HG03342 (cell line): ENCODE data around the gene UNC5CL.

ENCODE experiments used
- ATAC-seq: cut with Tn5 transposase; IDR thresholded peaks from one replicate; pipeline ENCODE4 v1.9.1; 2021; ENCODE audit warnings: mild to moderate bottlenecking, moderate library complexity; ENCODE audit not compliant: unreplicated experiment

The UNC5CL gene

GRCh38 chr6:41039060-41039998 is at the start of gene UNC5CL:
UNC5CL (minus strand) TSS chr6:41039221; CDS start chr6:41035074, 4,147 bp downstream.
- ATAC-seq, result no peak

- no peak for ATAC-seq
These were observed 49.4 kb upstream of the UNC5CL start for GRCh38 chr6:41088451-41088850.

DNA sequence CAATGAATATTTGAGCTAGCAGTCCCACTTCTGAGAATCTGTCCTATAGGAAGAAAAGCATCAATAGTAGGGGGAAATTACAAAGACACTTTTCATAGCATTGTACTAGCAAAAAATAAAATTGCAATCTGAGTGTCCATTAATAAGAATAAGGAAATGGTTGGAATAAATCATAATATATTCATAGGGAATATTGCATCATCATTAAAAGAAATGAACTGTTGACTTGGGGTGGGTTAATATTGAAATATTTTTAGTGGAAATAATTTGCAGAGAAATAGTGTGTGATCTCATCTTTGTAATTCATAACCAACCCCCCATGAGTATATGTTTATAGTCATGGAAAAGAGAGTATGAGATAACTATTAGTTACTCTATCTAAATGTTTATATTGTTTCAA is 46.2 kb upstream of the UNC5CL start:
- no peak for ATAC-seq

DNA sequence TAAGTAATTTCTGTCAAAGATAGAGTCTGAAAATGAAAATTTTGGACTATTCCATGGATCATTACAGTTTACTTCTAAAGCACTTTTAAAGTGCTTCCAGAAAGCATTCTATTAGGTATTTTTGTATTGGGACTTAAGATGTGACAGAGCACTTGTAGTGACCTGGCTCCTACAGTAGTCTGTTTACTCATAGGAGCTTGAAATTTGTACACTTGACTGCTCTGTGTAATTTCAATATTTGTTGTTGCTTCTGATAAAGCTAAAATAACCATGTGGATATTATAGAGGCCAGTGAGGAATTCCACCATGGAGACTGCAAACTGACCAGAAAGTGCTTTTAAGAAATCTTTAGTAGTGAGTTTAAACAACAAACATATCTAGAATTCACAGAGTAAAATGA is 44.1 kb upstream of the UNC5CL start:
- ATAC-seq, result no peak

- no peak for ATAC-seq
These were observed 41.6 kb upstream of the UNC5CL start for GRCh38 chr6:41080621-41081020.

- no peak for ATAC-seq
These were observed 40.1 kb upstream of the UNC5CL start for GRCh38 chr6:41079080-41079479.

- ATAC-seq, result no peak
These were observed 39.1 kb upstream of the UNC5CL start for GRCh38 chr6:41078101-41078500.

DNA sequence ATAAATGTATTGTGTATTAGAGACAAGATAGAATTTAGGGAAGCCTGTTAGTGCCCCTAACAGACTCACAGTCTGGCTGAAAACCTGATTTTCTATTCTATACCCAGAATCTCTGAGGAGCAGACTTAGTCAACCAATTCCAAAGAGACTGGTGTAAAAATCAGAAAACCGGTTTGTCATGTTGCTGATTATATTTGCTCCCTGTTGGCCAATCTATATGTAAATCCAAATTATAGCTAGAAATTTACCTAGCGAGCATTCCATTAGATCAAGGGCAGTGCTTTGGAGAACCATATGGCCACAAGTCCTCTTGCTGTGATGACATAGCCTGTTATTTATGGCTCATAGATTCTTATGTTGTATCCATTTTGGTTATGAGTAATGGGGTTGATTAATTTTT is 38.5 kb upstream of the UNC5CL start:
- no peak for ATAC-seq

- no peak for ATAC-seq
These were observed 36.9 kb upstream of the UNC5CL start for GRCh38 chr6:41075651-41076626.

DNA sequence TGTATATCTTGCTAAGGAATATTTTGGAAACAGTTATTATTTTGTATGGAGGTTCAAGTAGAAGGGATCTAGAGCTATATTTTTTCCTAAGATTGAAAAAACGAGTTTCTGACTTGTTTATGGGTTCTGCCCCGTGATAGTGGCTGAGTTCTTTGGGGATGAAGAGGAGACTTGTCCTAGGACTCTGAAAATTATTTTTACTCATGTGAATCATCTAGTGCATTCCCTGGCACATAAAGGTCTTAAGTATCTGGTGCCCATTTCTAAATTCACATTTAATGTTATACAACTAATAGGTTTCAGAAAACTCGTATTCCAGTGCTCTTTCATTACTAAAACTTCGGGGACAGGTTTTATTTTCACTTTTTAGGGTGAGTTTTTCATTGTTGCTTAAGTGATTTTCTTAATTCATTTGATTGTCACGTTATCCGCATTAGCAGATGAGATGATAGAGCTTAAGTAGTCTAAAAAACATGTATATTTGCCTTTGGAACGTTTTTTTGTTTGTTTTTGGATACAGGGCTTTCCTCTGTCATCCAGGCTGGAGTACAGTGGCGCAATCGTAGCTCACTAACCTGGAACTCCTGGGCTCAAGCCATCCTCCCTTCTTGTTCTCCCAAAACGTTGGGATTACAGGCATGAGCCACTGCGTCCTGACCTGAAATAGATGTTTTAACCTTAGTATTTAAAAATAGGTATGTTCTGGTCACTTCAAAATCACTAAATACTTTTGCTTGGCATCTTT is 35.8 kb upstream of the UNC5CL start:
- no peak for ATAC-seq

- no peak for ATAC-seq
These were observed 35.1 kb upstream of the UNC5CL start for GRCh38 chr6:41073968-41074691.

DNA sequence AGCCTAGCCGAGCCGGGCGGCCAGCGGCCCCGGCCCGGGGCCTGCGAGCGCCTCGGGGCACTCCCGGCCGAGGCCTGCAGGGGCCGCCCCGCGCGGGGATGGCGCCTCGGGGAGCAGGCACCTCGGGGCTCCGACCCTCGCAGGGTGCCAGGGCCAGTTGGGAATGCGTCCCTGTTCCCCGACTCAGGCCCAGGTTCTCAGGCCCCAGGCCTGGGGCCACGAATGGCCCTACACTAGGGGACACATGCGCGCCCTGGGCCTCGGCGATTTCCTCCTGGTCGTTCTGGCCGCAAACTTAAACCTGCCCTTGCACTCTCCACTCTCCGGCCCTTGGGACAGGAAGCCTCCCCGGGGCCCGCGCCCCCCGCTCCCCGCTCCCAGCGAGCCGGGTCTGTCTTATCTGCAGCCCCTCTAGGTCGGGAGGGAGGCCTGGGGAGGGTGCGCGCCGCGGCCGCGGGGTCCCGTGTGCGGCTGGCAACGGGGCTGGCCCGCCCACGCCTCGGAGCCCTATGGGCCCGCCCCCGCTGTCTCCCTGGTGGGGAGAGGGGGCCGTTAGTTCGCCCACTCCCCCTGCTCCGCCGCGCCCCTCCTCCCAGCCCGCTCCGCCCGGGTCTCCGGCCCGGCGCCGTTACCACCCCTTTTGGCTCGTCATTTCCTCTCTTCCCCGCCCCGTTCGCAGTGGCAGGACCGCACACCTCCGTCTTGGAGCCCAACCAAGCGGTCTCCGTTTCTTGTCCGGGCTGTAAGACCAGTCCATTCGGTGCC is 34.4 kb upstream of the UNC5CL start:
- peak; percentile 23 for ATAC-seq

GRCh38 chr6:41072836-41073202 is 33.8 kb upstream of the UNC5CL start, which contains the start of gene NFYA:
NFYA (plus strand) TSS chr6:41072974; CDS start chr6:41079090, 6,116 bp downstream.
- ATAC-seq, result peak; percentile 64

DNA sequence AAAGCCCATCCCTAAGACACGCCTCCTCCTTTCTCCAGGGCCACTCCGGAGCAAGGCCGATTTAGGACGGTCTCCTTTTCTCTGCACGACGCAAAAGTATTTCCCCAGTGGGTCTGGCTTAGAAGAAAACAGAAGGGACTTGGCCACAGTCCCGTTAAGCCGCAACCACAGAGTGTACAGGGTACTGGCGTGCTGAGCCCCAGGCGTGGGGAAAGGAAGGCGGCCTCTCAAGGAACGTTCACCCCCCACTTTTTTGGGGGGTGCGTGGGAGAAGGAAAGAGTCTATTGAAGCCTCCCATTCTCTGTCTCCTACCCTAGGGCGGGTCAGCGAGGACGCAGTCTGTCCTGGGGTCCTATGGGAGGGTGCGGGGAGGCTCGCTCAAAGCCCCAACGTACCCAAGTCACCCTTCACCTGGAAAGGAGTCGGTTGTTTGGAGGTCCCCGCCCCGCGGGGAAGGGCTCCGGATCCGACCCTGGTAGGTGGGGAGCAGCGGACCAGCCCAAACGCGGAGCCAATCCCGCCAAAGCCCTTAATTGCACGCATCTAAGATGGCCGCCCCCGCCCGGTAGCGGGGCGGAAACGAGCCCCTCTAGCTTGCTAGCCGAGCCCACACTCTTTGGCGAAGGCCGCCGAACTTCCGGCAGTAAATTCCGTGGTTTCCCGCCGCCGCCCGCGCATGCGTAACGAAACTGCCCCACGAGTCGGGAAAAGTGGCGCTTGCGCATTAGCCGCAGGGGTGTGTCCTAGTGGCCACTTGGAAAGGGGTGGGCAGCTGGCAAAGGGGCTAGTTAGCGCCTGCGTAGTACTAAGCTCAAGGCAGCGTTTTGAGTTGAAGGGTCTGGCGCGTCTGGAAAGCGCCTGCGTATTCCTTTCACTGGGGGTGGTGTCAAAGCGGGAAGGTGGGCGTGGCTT is 33.2 kb upstream of the UNC5CL start, which contains the start of gene OARD1:
Gene OARD1, minus strand, starts transcription at position 434 of the 913 bp plus-strand sequence. CDS start 722 bp downstream, outside the sequence.
- peak; percentile 60 for ATAC-seq

- ATAC-seq, result no peak
These were observed 32.5 kb upstream of the UNC5CL start for GRCh38 chr6:41071501-41071922.

DNA sequence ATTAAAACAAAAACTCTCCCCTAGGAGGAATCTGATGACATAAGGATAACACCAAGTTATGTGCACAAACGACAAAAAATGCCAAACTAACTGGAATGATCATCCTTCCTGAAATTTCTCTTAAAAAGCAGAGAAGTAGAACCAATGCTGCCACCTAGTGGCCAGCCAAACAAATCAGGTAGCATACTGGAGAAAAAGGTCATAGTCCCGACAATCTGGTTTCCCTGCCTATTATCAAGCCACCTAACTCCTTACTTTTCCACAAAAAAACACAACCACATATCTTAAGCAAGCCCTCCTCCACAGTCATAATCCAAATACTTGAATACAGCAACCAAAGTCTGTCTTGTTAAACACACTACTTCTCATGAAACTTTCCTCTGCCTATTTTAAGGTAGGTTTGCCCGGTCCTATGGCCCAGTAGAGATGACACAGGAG is 27.9 kb upstream of the UNC5CL start:
- no peak for ATAC-seq

- no peak for ATAC-seq
These were observed 26.6 kb upstream of the UNC5CL start for GRCh38 chr6:41065550-41066026.

DNA sequence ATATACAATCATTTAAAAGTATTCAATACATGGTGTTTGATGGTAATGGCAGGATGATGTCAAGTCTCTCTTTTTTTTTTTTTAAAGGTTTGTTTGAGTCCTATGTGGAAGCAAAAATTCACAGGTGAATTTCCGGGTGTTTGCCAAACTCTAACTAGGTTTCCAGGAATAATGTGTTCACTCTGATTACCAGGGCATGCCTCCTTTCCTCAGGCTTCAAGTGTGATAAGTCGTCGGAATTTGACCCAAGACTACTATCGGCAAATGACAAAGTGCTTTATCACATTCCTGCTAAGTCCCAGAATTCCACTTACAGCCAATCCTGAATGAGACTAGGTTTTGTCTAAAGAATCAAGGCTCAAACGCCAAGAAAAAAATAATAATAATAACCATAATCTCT is 25.8 kb upstream of the UNC5CL start:
- ATAC-seq, result no peak
